Heart left ventricle (tissue), 13 donors: ENCODE results near the gene RAB12.
"Not testable (repeated sequence)": the region's sequence is repeated elsewhere in the genome, so short reads cannot be mapped to it uniquely, and the experiment has no call there.

Source experiments
- CTCF ChIP-seq, 12 donors: fragments of 200-600 bp; sonication (generic) in 4 of 12; IDR thresholded peaks; one replicate each; pipeline versions ENCODE4 v1.5.0 to v1.8.0; 2018 to 2022; ENCODE audit warnings: antibody characterized with exemption in 12 of 12, mild to moderate bottlenecking in 5 of 12
- POLR2A ChIP-seq, 2 donors: fragments of 450-650 bp; IDR thresholded peaks; one replicate each; pipeline ENCODE4 v1.6.1; 2017; ENCODE audit warnings: antibody characterized with exemption in 2 of 2, mild to moderate bottlenecking in 2 of 2, moderate library complexity in 2 of 2
- donor health status: ischemic (EF 13 %, LVEDD 7.1; RV severe dilation, severe dysfunction).
- donor health status: DM: no; HTN: yes; CAD: no.
- donor health status: DM: no; HTN: no; CAD: no.
- donor health status: ischemic (EF 25% LVEDD 6.9; RV normal size, moderate dysfunction).
- donor health status: ischemic (EF 25% LVEDD 5.7; RV mildly dilated, moderate dysfunction).
- donor health status: ischemic (EF 35%, LVEDD 5.7; RV mildly dilated, moderate dysfunction).
- donor health status: nonischemic (EF 11% LVEDD 7.7; RV severe dilation, severe dysfunction).
- donor health status: DM: yes; HTN: yes; CAD: no.
- donor health status: PGD.
- donor health status: ischemic (EF 29% LVEDD 5.4; RV normal size, mild dysfunction).
- donor health status: nonischemic (EF 23%, LVEDD 6.1; RV moderate dilation, normal function).

GRCh38 chr18:8647359-8647758, 38.1 kb downstream of the RAB12 start:
- not testable (repeated sequence) for TF ChIP-seq POLR2A, CTCF (IDR thresholded peaks at IDR 0.05)
